ENCODE measurements around the gene GABRA5. TPM values are rescaled to one million over a fixed set of nuclear protein-coding genes. Genes with fewer than 3 reads are reported as not detected.

The GABRA5 gene
- total and polyA plus RNA-seq, 2 of the 8 experiments (the other 6 are each of a cell fraction or from before 2014, with no cell fraction given), result 15.0 to 29.6 TPM

DNA sequence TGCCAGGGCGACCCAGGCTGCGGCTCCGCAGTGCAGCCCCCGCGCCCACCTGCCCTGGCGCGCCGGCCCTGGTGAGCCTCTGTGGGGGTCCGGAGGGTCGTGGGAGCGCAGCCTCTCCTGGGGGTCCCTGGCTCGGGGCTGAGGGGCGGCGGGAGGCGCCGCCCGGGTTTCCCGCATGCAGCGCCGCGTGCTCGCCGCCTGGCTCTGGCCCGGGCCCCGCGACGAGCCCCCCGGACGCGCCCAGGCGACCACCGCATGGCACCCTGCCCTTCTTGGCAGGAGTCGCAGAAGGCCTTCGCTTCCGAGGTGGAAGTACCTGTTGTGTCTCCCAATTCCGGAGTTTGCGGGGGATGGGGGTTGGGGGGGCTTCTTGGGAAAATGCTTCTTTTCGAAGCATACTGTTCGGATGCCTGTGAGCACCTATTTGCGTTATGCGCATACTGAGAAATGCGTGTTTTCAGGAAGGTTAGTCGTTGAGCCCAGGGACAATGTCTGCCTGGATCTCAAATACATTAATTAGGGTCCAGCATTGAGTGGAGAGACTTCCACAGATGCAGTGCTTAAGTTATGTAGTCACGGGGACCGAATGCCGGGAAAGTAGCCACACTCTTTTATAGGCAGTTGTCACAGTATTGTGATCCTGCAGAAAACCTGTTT, 1.3 kb downstream of the GABRA5 start:
- no peak for DNase-seq (ENCODE audit: low read depth in 1 of 2, low spot score in 2 of 2)
- Histone ChIP-seq H4K5ac (ENCODE audit: insufficient read length, low read depth, low read length) (no peak overlapping the region), H3K23ac (ENCODE audit: insufficient read length) (no peak overlapping the region), H4K8ac (ENCODE audit: extremely low read depth, insufficient read depth, low read length) (no peak overlapping the region), H4K20me1 (replicated peaks in 1 of 2; ENCODE audit: control insufficient read depth in 1 of 2, insufficient read depth in 2 of 2, low read length in 2 of 2) (peaks cover 0 to 2% of the 10 kb centered on the region in 2 experiments), H3K9me3 (ENCODE audit: insufficient read depth in 2 of 2, low read depth in 1 of 2, low read length in 1 of 2) (no peaks in the 10 kb centered on the region), H3K27ac (ENCODE audit: low read depth, low read length) (no peak overlapping the region), H3K18ac (ENCODE audit: extremely low read depth, low read length) (no peak overlapping the region), H2BK15ac (ENCODE audit: low read length) (no peak overlapping the region), H2AK5ac (ENCODE audit: low read depth, low read length) (no peak overlapping the region), H3K27me3 (replicated peaks in 1 of 4; ENCODE audit: control insufficient read depth in 3 of 4, extremely low read depth in 1 of 4, insufficient read depth in 3 of 4, low read length in 3 of 4) (peaks cover 8 to 39% (median 24%) of the 10 kb centered on the region in 4 experiments), H2BK12ac (ENCODE audit: low read depth, low read length) (no peak overlapping the region), H4K91ac (replicated peaks; ENCODE audit: insufficient read length, low read length) (no peak overlapping the region), H2BK5ac (ENCODE audit: low read depth, low read length) (no peak overlapping the region), H3K4ac (replicated peaks; ENCODE audit: insufficient read length, low read depth, low read length) (peak overlapping the region; percentile 71), H3K4me2 (ENCODE audit: insufficient read depth in 1 of 2, low read depth in 2 of 2, low read length in 2 of 2) (peak overlapping the region; percentile 85 to 86), H3K36me3 (ENCODE audit: control insufficient read depth in 2 of 4, insufficient read depth in 4 of 4, low read length in 3 of 4) (peaks cover 0 to 3% (median 0%) of the 10 kb centered on the region in 4 experiments; a peak in 1 of 8 replicates), H3K79me1 (ENCODE audit: low read depth, low read length) (no peaks in the 10 kb centered on the region), H3K56ac (replicated peaks; ENCODE audit: insufficient read length, low read depth, low read length) (no peak overlapping the region), H3K9ac (replicated peaks in 1 of 4; ENCODE audit: extremely low read depth in 1 of 4, low read depth in 3 of 4, low read length in 3 of 4) (peak overlapping the region in 1 of 4 experiments; percentile 82; a peak in 1 of 7 replicates), H3K23me2 (ENCODE audit: low read depth, low read length) (peaks cover 14% of the 10 kb centered on the region), H2AFZ (ENCODE audit: low read length) (no peak overlapping the region), H3K4me3 (ENCODE audit: extremely low read depth in 1 of 4, insufficient read depth in 2 of 4, low read depth in 3 of 4, low read length in 4 of 4) (peak overlapping the region; percentile 27 to 76 (median 53)), H2BK20ac (ENCODE audit: low read length) (no peak overlapping the region), H3K14ac (ENCODE audit: insufficient read length) (no peak overlapping the region), H2BK120ac (replicated peaks; ENCODE audit: low read depth, low read length) (no peak overlapping the region), H3K79me2 (ENCODE audit: control insufficient read depth in 1 of 2, insufficient read depth in 2 of 2, low read length in 2 of 2) (no peaks in the 10 kb centered on the region), H3K4me1 (replicated peaks in 1 of 4; ENCODE audit: control insufficient read depth in 3 of 4, insufficient read depth in 4 of 4, low read length in 3 of 4) (peaks cover 0 to 13% (median 6%) of the 10 kb centered on the region in 4 experiments; a peak in 5 of 7 replicates)
- TF ChIP-seq MAFK (IDR thresholded peaks at IDR 0.05; ENCODE audit: low read depth, low read length), result no peak
- TF ChIP-seq GABPA (IDR thresholded peaks at IDR 0.05; ENCODE audit: borderline replicate concordance, insufficient read depth, low read length), result no peak
- TF ChIP-seq EZH2 (IDR thresholded peaks at IDR 0.05; ENCODE audit: low read depth, low read length, severe bottlenecking), result peak; percentile 52
- no peak for TF ChIP-seq GTF2F1 (IDR thresholded peaks at IDR 0.05; ENCODE audit: borderline replicate concordance, low read depth, low read length)
- TF ChIP-seq RFX5 (IDR thresholded peaks at IDR 0.05; ENCODE audit: borderline replicate concordance, low read depth, low read length), result no peak
- no peak for TF ChIP-seq KDM4A (IDR thresholded peaks at IDR 0.05; ENCODE audit: low read depth, low read length, severe bottlenecking)
- no peak for TF ChIP-seq JUND (IDR thresholded peaks at IDR 0.05; ENCODE audit: low read length)
- TF ChIP-seq FOSL1 (IDR thresholded peaks at IDR 0.05; ENCODE audit: insufficient read depth, low read depth, low read length), result no peak
- peak; percentile 22; the same call in 1 of the 2 replicates for TF ChIP-seq SUZ12 (IDR thresholded peaks at IDR 0.05; ENCODE audit: low read length)
- peak; percentile 92 for TF ChIP-seq POU5F1 (IDR thresholded peaks at IDR 0.05; ENCODE audit: low read depth, low read length)
- TF ChIP-seq, protein P1, sequence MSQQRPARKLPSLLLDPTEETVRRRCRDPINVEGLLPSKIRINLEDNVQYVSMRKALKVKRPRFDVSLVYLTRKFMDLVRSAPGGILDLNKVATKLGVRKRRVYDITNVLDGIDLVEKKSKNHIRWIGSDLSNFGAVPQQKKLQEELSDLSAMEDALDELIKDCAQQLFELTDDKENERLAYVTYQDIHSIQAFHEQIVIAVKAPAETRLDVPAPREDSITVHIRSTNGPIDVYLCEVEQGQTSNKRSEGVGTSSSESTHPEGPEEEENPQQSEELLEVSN (IDR thresholded peaks at IDR 0.05), result no peak
- ChIA-PET POLR2A (ENCODE audit: partially characterized antibody) (interaction anchor here (1.7 kb wide), 1 partner anchor 29 kb away, joined by 4 read pairs; no protein-coding TSS in a partner anchor), CTCF (ENCODE audit: partially characterized antibody) (interaction anchor here (1.4 to 2.3 kb wide), 2 partner anchors 29 to 1085 kb away, joined by 3 to 9 read pairs; no protein-coding TSS in a partner anchor)
- 27% methylated on average over 15 of the region's 46 CpGs; no CpG with 5 or more reads in 1 of the 2 experiments for whole genome bisulfite sequencing, 2 experiments (ENCODE audit: extremely low coverage in 1 of 2, insufficient coverage in 1 of 2, insufficient read length in 1 of 2, insufficient replicate concordance in 2 of 2, low coverage in 1 of 2, low lambda C conversion rate in 2 of 2, missing lambda C conversion rate in 1 of 2)
- FAIRE-seq, result no peak

All from H1 (cell line).